ENCODE measurements around the gene PHF8. TPM values are rescaled to one million over a fixed set of nuclear protein-coding genes. Genes with fewer than 3 reads are reported as not detected.

The PHF8 gene
- total and polyA plus RNA-seq, 3 donors from 2014 or later: 90.8 to 196 (median 162) TPM

- peak overlapping the region; percentile 71 to 81 for H3K4me3 ChIP-seq
- TF ChIP-seq POLR2A (IDR thresholded peaks at IDR 0.05): no peak
- TF ChIP-seq, protein P1, sequence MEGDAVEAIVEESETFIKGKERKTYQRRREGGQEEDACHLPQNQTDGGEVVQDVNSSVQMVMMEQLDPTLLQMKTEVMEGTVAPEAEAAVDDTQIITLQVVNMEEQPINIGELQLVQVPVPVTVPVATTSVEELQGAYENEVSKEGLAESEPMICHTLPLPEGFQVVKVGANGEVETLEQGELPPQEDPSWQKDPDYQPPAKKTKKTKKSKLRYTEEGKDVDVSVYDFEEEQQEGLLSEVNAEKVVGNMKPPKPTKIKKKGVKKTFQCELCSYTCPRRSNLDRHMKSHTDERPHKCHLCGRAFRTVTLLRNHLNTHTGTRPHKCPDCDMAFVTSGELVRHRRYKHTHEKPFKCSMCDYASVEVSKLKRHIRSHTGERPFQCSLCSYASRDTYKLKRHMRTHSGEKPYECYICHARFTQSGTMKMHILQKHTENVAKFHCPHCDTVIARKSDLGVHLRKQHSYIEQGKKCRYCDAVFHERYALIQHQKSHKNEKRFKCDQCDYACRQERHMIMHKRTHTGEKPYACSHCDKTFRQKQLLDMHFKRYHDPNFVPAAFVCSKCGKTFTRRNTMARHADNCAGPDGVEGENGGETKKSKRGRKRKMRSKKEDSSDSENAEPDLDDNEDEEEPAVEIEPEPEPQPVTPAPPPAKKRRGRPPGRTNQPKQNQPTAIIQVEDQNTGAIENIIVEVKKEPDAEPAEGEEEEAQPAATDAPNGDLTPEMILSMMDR (IDR thresholded peaks at IDR 0.05): no peak
- DNase-seq: peak; percentile 54
- H3K4me1 ChIP-seq: no peaks in the 10 kb centered on the region
- no peaks in the 10 kb centered on the region for H3K27me3 ChIP-seq
- H3K9me3 ChIP-seq: no peaks in the 10 kb centered on the region
- intact Hi-C loops (cut with DNase I; ENCODE audit: low total_unique reads): no loop called here
- peak overlapping the region in 1 of 2 donors; percentile 89 for H3K27ac ChIP-seq
- whole genome bisulfite sequencing, 2 donors: 0% methylated on average over 2 to 26 of the region's 26 CpGs
- no peaks in the 10 kb centered on the region for H3K36me3 ChIP-seq (ENCODE audit: low read depth, missing control alignments)
Measured at GRCh38 chrX:54042609-54043021, 1.7 kb downstream of the PHF8 start.

DNA sequence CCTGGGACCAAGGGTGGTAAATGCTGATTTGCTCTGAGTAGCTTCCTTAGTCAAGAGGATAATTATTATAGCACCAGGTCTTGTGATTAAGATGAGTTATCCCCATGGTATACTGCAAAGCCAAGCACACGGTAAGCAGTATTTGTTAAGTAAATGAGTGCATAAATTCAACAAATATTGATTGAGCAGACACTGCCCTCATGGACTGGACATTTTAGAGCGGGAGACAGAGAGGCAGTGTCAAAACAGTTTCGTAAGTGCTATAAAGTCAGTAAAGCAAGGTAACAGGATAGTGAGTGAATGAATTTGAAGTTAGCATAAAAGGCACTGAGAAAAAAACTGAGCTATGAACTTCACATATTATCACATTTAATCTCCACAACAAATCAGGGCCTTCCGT is 13.9 kb downstream of the PHF8 start:
- Histone ChIP-seq H3K27me3 (no peaks in the 10 kb centered on the region), H3K4me1 (no peaks in the 10 kb centered on the region), H3K36me3 (ENCODE audit: low read depth, missing control alignments) (no peaks in the 10 kb centered on the region), H3K9me3 (no peaks in the 10 kb centered on the region), H3K4me3 (no peak overlapping the region), H3K27ac (no peak overlapping the region)
- WGBS, 2 donors: 91 to 96% methylated on average over 4 of the region's 4 CpGs
- DNase-seq: no peak
- intact Hi-C loops (cut with DNase I; ENCODE audit: low total_unique reads): no loop called here
- TF ChIP-seq POLR2A (IDR thresholded peaks at IDR 0.05): no peak
- TF ChIP-seq, protein P1 (IDR thresholded peaks at IDR 0.05): no peak

DNA sequence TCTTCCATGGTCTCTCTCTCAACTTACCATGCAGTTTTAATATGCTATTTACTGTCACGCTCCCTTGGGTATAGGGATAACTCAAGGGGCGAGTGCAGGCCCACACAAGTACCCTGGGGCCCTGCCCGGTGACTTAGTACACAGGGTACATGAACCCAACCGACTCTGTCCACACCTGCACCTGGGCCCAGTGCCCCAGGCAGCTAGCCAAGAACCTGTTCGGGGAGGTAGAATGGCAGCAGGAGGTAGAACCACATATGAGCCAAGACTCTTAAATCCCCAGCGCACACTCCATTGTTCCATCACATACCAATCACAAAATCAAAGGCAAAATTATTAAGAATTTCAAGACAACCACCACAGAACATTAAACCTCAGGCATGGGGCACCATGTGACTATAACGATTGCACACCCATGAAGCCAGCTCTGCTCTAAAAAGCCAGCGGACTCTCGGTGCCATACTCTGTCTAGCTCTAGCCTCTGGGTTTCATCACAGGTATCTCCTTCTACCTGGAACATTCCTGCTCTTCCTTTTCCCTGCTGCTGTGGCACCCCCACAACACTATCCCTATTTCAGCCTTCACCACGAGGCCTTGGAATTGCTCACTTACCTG is 14.6 kb downstream of the PHF8 start:
- H3K27ac ChIP-seq: no peak overlapping the region
- DNase-seq: no peak
- H3K27me3 ChIP-seq: no peaks in the 10 kb centered on the region
- intact Hi-C loops (cut with DNase I; ENCODE audit: low total_unique reads): no loop called here
- H3K4me1 ChIP-seq: no peaks in the 10 kb centered on the region
- no peak overlapping the region for H3K4me3 ChIP-seq
- WGBS, 2 donors: 90 to 99% methylated on average over 6 to 8 of the region's 10 CpGs
- H3K36me3 ChIP-seq (ENCODE audit: low read depth, missing control alignments): no peaks in the 10 kb centered on the region
- no peaks in the 10 kb centered on the region for H3K9me3 ChIP-seq
- TF ChIP-seq, protein P1 (IDR thresholded peaks at IDR 0.05): no peak
- TF ChIP-seq POLR2A (IDR thresholded peaks at IDR 0.05): no peak

DNA sequence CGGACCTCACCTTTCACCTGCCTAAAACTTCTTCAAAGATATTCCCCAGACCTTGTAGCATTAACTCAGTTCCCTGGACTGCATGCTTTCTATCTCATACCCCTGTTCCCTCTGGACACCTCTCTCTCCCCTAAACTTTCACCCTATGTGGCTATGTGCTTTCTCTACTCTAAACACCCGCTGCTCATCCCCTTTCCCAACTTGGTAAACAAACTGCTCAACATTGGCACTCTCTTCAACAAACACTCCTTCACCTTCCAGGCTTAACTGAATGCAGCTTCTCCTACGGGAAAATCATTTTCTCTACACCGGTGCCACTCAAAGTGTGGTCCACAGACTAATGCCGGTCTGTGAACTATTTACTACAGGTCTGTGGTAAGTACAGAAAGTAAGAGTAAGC is 19.9 kb downstream of the PHF8 start:
- Histone ChIP-seq H3K27me3 (no peaks in the 10 kb centered on the region), H3K4me3 (no peak overlapping the region), H3K9me3 (no peaks in the 10 kb centered on the region), H3K4me1 (no peaks in the 10 kb centered on the region), H3K27ac (no peak overlapping the region), H3K36me3 (ENCODE audit: low read depth, missing control alignments) (no peaks in the 10 kb centered on the region)
- intact Hi-C loops (cut with DNase I; ENCODE audit: low total_unique reads): no loop called here
- DNase-seq: no peak
- WGBS, 2 donors: 96 to 100% methylated on average over 5 of the region's 5 CpGs
- TF ChIP-seq, protein P1 (IDR thresholded peaks at IDR 0.05): no peak
- TF ChIP-seq POLR2A (IDR thresholded peaks at IDR 0.05): no peak

All from testis (tissue), 3 donors.